ENCODE measurements around the gene HAUS7. TPM values are rescaled to one million over a fixed set of nuclear protein-coding genes. Genes with fewer than 3 reads are reported as not detected.

HAUS7 gene
- total and polyA plus RNA-seq, 2 experiments from 2014 or later: 24.5 to 28.3 TPM

- no peak within 1 kb of the TSS for H3K4me2 ChIP-seq (ENCODE audit: unreplicated experiment)
- H3K27me3 ChIP-seq (replicated peaks; ENCODE audit: insufficient read depth): no peaks in the 10 kb centered on the region
- H3K4me3 ChIP-seq: no peak within 1 kb of the TSS
- no peaks in the 10 kb centered on the region for H3K79me2 ChIP-seq (ENCODE audit: insufficient read depth)
- H3K9ac ChIP-seq: no peak within 1 kb of the TSS
- in situ Hi-C loops (cut with MboI): no loop called here
- no peaks in the 10 kb centered on the region for H3K9me2 ChIP-seq (ENCODE audit: insufficient read depth)
- 0% methylated on average over 14 of the region's 50 CpGs; no CpG with 5 or more reads in 1 of the 2 experiments for WGBS, 2 experiments (ENCODE audit: low coverage in 1 of 2, low lambda C conversion rate in 2 of 2, missing lambda C conversion rate in 2 of 2)
- no peak within 1 kb of the TSS for H3K27ac ChIP-seq
- H3K4me1 ChIP-seq (ENCODE audit: insufficient read depth): peaks cover 13% of the 10 kb centered on the region; the same call in 1 of the 2 replicates
- H3K9me3 ChIP-seq (ENCODE audit: low read depth): no peaks in the 10 kb centered on the region
- H3F3A ChIP-seq (ENCODE audit: insufficient read depth): 0 out of 2 replicates have a peak, but pooled peaks cover 4% of the 10 kb centered on the region
- H3K36me3 ChIP-seq (ENCODE audit: low read depth): no peaks in the 10 kb centered on the region
- no peaks in the 10 kb centered on the region for H4K20me1 ChIP-seq (ENCODE audit: insufficient read depth)
- no peak for TF ChIP-seq EZH2 (IDR thresholded peaks at IDR 0.05; ENCODE audit: insufficient read depth, poor library complexity, severe bottlenecking)
- no peak for TF ChIP-seq EZH2phosphoT487 (IDR thresholded peaks at IDR 0.05; ENCODE audit: insufficient read depth, low read depth)
- no peak within 1 kb of the TSS for H2AFZ ChIP-seq
- no peak for DNase-seq
Measured at GRCh38 chrX:153517423-153517822, 47.0 kb upstream of the HAUS7 start, which contains the start of gene ATP2B3. Gene ATP2B3, plus strand, starts transcription at chrX:153517642. Its CDS starts 18,606 bp downstream, at chrX:153536248.

- Histone ChIP-seq H3K27me3 (replicated peaks; ENCODE audit: insufficient read depth) (no peaks in the 10 kb centered on the region), H3K9me2 (ENCODE audit: insufficient read depth) (no peaks in the 10 kb centered on the region), H3K9me3 (ENCODE audit: low read depth) (no peaks in the 10 kb centered on the region), H3K9ac (no peak overlapping the region), H3K36me3 (ENCODE audit: low read depth) (no peaks in the 10 kb centered on the region), H3F3A (ENCODE audit: insufficient read depth) (0 out of 2 replicates have a peak, but pooled peaks cover 4% of the 10 kb centered on the region), H3K4me2 (ENCODE audit: unreplicated experiment) (no peak overlapping the region), H3K27ac (no peak overlapping the region), H3K79me2 (ENCODE audit: insufficient read depth) (no peaks in the 10 kb centered on the region), H3K4me1 (ENCODE audit: insufficient read depth) (0 out of 2 replicates have a peak, but pooled peaks cover 9% of the 10 kb centered on the region), H2AFZ (no peak overlapping the region), H3K4me3 (no peak overlapping the region), H4K20me1 (ENCODE audit: insufficient read depth) (no peaks in the 10 kb centered on the region)
- DNase-seq: no peak
- TF ChIP-seq EZH2 (IDR thresholded peaks at IDR 0.05; ENCODE audit: insufficient read depth, poor library complexity, severe bottlenecking): no peak
- no peak for TF ChIP-seq EZH2phosphoT487 (IDR thresholded peaks at IDR 0.05; ENCODE audit: insufficient read depth, low read depth)
- WGBS, 2 experiments (ENCODE audit: low coverage in 1 of 2, low lambda C conversion rate in 2 of 2, missing lambda C conversion rate in 2 of 2): 17 to 19% methylated on average over 6 of the region's 9 CpGs
- in situ Hi-C loops (cut with MboI): no loop called here
Measured at GRCh38 chrX:153516073-153516472, 45.7 kb upstream of the HAUS7 start.

- in situ Hi-C loops (cut with MboI): no loop called here
- WGBS, 2 experiments (ENCODE audit: low coverage in 1 of 2, low lambda C conversion rate in 2 of 2, missing lambda C conversion rate in 2 of 2): 29 to 38% methylated on average over 6 to 8 of the region's 8 CpGs
Measured at GRCh38 chrX:153515435-153515834, 45.1 kb upstream of the HAUS7 start.

GRCh38 chrX:153514259-153514658 lies 43.9 kb upstream of the HAUS7 start:
- Histone ChIP-seq H3K27me3 (replicated peaks; ENCODE audit: insufficient read depth) (no peaks in the 10 kb centered on the region), H3K9me3 (ENCODE audit: low read depth) (no peaks in the 10 kb centered on the region), H3K36me3 (ENCODE audit: low read depth) (no peaks in the 10 kb centered on the region), H3F3A (ENCODE audit: insufficient read depth) (no peaks in the 10 kb centered on the region), H3K9me2 (ENCODE audit: insufficient read depth) (no peaks in the 10 kb centered on the region), H3K4me2 (ENCODE audit: unreplicated experiment) (no peak overlapping the region), H3K4me1 (ENCODE audit: insufficient read depth) (no peaks in the 10 kb centered on the region), H3K79me2 (ENCODE audit: insufficient read depth) (no peaks in the 10 kb centered on the region), H3K27ac (no peak overlapping the region), H4K20me1 (ENCODE audit: insufficient read depth) (no peaks in the 10 kb centered on the region), H3K9ac (no peak overlapping the region), H3K4me3 (no peak overlapping the region), H2AFZ (no peak overlapping the region)
- DNase-seq: no peak
- 64% methylated on average over 9 of the region's 9 CpGs; no CpG with 5 or more reads in 1 of the 2 experiments for WGBS, 2 experiments (ENCODE audit: low coverage in 1 of 2, low lambda C conversion rate in 2 of 2, missing lambda C conversion rate in 2 of 2)
- in situ Hi-C loops (cut with MboI): no loop called here
- TF ChIP-seq EZH2 (IDR thresholded peaks at IDR 0.05; ENCODE audit: insufficient read depth, poor library complexity, severe bottlenecking): no peak
- no peak for TF ChIP-seq EZH2phosphoT487 (IDR thresholded peaks at IDR 0.05; ENCODE audit: insufficient read depth, low read depth)

More at GRCh38 chrX:153515435-153515834, 45.1 kb upstream of the HAUS7 start:
- Histone ChIP-seq H3K4me2 (ENCODE audit: unreplicated experiment) (no peak overlapping the region), H3K27me3 (replicated peaks; ENCODE audit: insufficient read depth) (no peaks in the 10 kb centered on the region), H3K9me3 (ENCODE audit: low read depth) (no peaks in the 10 kb centered on the region), H4K20me1 (ENCODE audit: insufficient read depth) (no peaks in the 10 kb centered on the region), H3K36me3 (ENCODE audit: low read depth) (no peaks in the 10 kb centered on the region), H3K27ac (no peak overlapping the region), H3K9ac (no peak overlapping the region), H3K9me2 (ENCODE audit: insufficient read depth) (no peaks in the 10 kb centered on the region), H3K4me1 (ENCODE audit: insufficient read depth) (0 out of 2 replicates have a peak, but pooled peaks cover 5% of the 10 kb centered on the region), H3K79me2 (ENCODE audit: insufficient read depth) (no peaks in the 10 kb centered on the region), H3F3A (ENCODE audit: insufficient read depth) (no peaks in the 10 kb centered on the region), H3K4me3 (no peak overlapping the region), H2AFZ (no peak overlapping the region)
- TF ChIP-seq EZH2 (IDR thresholded peaks at IDR 0.05; ENCODE audit: insufficient read depth, poor library complexity, severe bottlenecking) (no peak), EZH2phosphoT487 (IDR thresholded peaks at IDR 0.05; ENCODE audit: insufficient read depth, low read depth) (no peak)
- DNase-seq: no peak
